NCI-H1436 (cell line): Measurements from ENCODE around the gene CPM.
"Not testable (repeated sequence)": the region's sequence is repeated elsewhere in the genome, so short reads cannot be mapped to it uniquely, and the experiment has no call there.

ENCODE experiments used
- DNase-seq: peaks from one replicate; lab custom pipeline; 2025; lab: John Stamatoyannopoulos, UW

Gene CPM

GRCh38 chr12:68851592-68852306 is 81.2 kb downstream of the CPM start:
- DNase-seq = no peak

- no peak for DNase-seq
Observed at GRCh38 chr12:68850390-68850789, 82.6 kb downstream of the CPM start.

- DNase-seq = no peak
Observed at GRCh38 chr12:68846811-68847210, 86.2 kb downstream of the CPM start.

GRCh38 chr12:68844788-68845695 is 87.9 kb downstream of the CPM start:
- no peak for DNase-seq

GRCh38 chr12:68844318-68844745 is 88.6 kb downstream of the CPM start:
- no peak for DNase-seq

- no peak for DNase-seq
Observed at GRCh38 chr12:68842784-68843567, 90.0 kb downstream of the CPM start.

- DNase-seq = no peak
Observed at GRCh38 chr12:68842123-68842522, 90.8 kb downstream of the CPM start.

GRCh38 chr12:68841717-68842116 is 91.3 kb downstream of the CPM start:
- DNase-seq = no peak

- not testable (repeated sequence) for DNase-seq
Observed at GRCh38 chr12:68841175-68841574, 91.8 kb downstream of the CPM start.

- no peak for DNase-seq
Observed at GRCh38 chr12:68839183-68840147, 93.5 kb downstream of the CPM start.

- DNase-seq = no peak
Observed at GRCh38 chr12:68838046-68838886, 94.7 kb downstream of the CPM start.

- DNase-seq = no peak
Observed at GRCh38 chr12:68837215-68837614, 95.8 kb downstream of the CPM start.

GRCh38 chr12:68835333-68835908 is 97.5 kb downstream of the CPM start:
- DNase-seq = no peak

GRCh38 chr12:68833508-68833907 is 99.5 kb downstream of the CPM start:
- DNase-seq = no peak

- DNase-seq = no peak
Observed at GRCh38 chr12:68832504-68832867, 100.5 kb downstream of the CPM start.

- DNase-seq = no peak
Observed at GRCh38 chr12:68831751-68832503, 101.0 kb downstream of the CPM start.

- DNase-seq = no peak
Observed at GRCh38 chr12:68831272-68831671, 101.7 kb downstream of the CPM start.

GRCh38 chr12:68828672-68829068 is 104.3 kb downstream of the CPM start:
- DNase-seq = no peak
